Hematopoietic multipotent progenitor cell treated with erythropoietin and hydrocortisone succinate and interleukin-3 and kit ligand, for 6 days (in vitro differentiated cells): ENCODE results near the gene CYP39A1.

ENCODE experiments used
- DNase-seq: peaks from one replicate; pipeline ENCODE4 v3.0.0-alpha.2; 2015

CYP39A1 gene

GRCh38 chr6:46652603-46653438 lies at the start of gene CYP39A1, which contains the start of gene SLC25A27:
Gene CYP39A1, minus strand, starts transcription at chr6:46652818. Its CDS starts 236 bp downstream, at chr6:46652582.
Gene SLC25A27, plus strand, starts transcription at chr6:46652975. Its CDS starts 218 bp downstream, at chr6:46653193.
- DNase-seq = peak; percentile 92

DNA sequence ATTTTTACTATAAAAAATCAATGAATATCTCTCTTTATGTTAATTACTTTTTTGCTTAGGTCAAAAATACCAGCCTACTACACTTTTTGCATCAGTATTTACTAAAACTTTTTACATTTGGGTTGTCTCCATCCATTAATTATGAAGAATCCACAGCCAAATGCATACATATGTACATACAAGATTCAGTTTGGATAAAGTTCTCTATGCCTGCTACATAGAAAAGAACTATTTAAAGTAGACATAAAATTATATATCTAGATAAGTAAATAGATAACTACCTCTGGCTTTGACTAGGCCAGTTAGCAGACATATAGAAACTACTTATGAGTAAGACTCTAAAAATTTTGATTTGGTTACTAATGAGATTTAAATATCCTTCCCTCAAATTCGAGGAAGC lies 47.4 kb upstream of the CYP39A1 start:
- no peak for DNase-seq

DNA sequence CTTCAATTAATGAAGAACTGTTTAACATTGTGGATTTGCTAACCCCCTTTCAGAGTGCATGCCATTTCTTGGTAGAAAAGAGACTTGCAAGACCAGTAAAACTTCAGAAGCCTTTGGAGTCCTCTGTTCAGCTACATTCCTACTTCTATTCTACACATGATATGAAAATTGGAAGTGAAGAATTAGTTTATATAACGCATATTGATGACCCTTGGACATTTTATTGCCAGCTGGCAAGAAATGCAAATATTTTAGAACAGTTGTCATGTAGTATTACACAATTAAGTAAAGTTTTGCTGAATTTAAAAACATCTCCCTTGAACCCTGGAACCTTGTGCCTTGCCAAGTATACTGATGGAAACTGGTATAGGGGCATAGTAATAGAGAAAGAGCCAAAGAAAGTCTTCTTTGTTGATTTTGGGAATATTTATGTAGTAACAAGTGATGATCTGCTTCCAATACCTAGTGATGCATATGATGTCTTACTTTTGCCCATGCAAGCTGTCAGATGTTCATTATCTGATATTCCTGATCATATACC lies 38.4 kb upstream of the CYP39A1 start:
- DNase-seq = no peak

DNA sequence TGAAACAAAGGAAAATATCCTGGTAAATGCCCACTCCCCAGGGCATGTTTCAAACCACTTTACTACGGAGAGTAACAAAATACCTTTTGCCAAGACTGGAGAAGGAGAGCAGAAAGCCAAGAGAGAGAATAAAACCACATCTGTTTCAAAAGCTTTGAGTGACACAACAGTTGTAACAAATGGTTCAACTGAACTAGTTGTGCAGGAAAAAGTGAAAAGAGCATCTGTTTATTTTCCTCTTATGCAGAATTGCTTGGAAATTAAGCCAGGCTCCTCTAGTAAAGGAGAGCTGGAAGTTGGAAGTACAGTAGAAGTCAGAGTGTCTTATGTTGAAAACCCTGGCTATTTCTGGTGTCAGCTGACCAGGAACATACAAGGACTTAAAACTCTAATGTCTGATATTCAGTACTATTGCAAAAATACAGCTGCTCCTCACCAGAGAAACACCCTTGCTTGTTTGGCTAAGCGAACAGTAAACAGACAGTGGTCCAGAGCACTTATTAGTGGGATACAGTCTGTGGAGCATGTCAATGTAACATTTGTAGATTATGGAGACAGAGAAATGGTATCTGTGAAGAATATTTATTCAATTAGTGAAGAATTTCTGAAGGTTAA lies 37.6 kb upstream of the CYP39A1 start:
- DNase-seq = no peak

GRCh38 chr6:46689657-46690056 lies 37.0 kb upstream of the CYP39A1 start:
- DNase-seq = no peak

- no peak for DNase-seq
These were observed 36.3 kb upstream of the CYP39A1 start for GRCh38 chr6:46688966-46689335.

DNA sequence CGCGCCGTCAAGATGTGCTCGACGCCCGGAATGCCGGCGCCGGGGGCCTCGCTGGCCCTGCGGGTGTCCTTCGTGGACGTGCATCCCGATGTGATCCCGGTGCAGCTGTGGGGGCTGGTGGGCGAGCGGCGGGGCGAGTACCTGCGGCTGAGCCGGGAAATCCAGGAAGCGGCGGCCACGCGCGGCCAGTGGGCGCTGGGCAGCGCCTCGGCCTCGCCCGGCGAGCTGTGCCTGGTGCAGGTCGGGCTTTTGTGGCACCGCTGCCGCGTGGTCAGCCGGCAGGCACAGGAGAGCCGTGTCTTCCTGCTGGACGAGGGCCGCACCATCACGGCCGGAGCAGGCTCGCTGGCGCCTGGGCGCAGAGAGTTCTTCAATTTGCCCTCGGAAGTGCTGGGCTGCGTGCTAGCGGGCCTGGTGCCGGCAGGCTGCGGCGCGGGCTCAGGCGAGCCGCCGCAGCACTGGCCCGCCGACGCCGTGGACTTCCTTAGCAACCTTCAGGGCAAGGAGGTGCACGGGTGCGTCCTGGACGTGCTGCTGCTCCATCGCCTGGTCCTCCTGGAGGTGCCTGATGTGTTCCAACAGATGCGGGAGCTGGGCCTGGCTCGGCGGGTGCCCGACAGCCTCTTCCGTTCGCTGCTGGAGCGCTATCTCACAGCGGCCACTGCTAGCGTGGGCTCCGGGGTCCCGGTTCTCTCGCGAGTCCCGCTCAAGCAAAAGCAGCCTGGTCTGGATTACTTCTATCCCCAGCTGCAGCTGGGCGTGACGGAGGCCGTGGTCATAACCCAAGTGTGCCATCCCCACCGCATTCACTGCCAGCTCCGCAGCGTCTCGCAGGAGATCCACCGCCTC lies 35.7 kb upstream of the CYP39A1 start:
- no peak for DNase-seq

GRCh38 chr6:46687619-46688097 lies 35.0 kb upstream of the CYP39A1 start, which contains the start of gene TDRD6:
Gene TDRD6, plus strand, starts transcription at chr6:46687885. Its CDS starts 244 bp downstream, at chr6:46688129.
- DNase-seq = no peak

- DNase-seq = peak; percentile 55
These were observed 32.2 kb upstream of the CYP39A1 start for GRCh38 chr6:46684771-46685170.

DNA sequence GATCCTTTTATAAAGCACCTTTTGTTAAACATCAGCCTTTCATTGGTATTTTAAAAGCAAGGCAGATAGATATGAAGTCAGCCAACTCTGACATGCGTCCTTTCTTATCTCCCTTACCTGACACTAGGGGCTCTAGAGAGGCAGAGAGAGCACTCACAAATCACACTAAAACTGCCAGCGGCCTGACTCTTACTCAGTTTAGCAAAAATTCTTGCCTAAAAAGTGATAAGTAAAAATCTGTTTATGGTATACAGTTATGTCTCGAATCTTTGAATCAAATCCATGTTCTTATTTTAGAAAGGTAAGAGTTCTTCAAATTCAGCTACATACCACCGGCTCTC lies 24.7 kb upstream of the CYP39A1 start:
- peak; percentile 37 for DNase-seq

- no peak for DNase-seq
These were observed 24.1 kb upstream of the CYP39A1 start for GRCh38 chr6:46676604-46677313.

DNA sequence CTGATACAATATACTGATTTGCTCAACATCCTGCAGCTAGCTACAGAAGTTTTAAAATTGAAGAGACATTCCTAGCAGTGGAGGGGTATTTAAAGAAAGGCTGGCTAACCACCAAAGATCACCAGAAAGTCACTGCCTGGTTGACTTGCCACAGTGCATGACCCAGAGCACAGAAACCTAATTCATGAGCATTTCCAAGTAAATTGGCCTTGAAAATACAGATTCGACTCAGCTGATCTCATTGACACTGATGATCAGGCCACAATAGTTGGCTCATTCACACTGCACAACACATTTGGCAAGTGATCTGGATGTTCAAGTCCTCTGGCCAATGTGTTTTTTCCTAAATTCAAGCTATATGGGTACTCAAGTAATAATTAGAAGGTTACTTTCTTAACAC lies 21.8 kb upstream of the CYP39A1 start:
- no peak for DNase-seq

GRCh38 chr6:46667377-46667776 lies 14.8 kb upstream of the CYP39A1 start:
- no peak for DNase-seq

DNA sequence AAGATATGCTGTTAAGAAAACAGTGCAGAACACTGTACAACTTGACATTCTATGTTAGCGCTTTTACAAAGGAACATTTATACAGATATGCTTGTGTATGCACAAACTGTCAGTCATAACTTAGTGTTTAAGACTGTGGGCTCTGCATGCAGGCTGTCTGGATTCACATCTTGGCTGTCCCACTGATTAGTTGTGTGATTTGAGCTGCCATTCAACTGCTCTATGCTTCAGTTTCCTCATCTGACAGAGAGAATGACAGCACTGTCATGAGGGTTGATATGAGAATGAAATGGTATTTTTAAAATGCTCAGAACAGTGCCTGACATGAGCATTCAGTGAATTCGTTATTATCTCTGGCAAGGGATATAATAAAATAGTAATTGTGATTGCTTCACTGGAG lies 8.9 kb upstream of the CYP39A1 start:
- DNase-seq = no peak

GRCh38 chr6:46657642-46658041 lies 5.0 kb upstream of the CYP39A1 start:
- no peak for DNase-seq

DNA sequence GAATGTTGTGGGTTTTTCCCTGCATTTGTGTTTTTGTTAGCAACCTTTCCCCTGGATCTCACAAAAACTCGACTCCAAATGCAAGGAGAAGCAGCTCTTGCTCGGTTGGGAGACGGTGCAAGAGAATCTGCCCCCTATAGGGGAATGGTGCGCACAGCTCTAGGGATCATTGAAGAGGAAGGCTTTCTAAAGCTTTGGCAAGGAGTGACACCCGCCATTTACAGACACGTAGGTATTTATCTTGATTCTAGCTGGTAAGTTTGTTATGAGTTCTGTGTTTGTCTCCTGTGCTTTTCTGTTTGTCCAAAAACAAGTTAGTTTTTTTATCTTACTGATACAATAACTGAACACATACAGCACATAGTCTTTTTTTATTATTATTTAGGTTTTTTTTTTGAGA lies 3.2 kb upstream of the CYP39A1 start:
- peak; percentile 29 for DNase-seq

GRCh38 chr6:46653439-46654195 lies 999 bp upstream of the CYP39A1 start:
- peak; percentile 17 for DNase-seq

DNA sequence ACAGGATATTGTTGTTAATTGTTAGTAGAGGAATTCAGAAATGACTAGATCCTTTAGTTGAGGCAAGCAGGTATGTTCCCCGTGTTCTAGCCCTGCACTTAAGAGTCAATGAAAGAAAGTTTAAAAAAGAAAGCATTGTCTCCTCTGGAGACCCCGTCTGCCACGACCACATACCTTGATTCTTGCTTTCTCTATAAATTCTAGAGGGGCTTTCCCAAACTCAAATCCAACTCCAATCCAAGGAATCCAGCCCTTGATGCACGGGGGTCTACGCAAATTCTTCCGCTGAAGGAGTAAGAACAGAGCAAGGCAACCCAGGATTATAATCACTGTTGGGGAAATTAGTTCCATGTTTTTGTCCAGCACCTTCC lies 401 bp downstream of the CYP39A1 start:
- DNase-seq = no peak

GRCh38 chr6:46651816-46652215 lies 802 bp downstream of the CYP39A1 start:
- no peak for DNase-seq

DNA sequence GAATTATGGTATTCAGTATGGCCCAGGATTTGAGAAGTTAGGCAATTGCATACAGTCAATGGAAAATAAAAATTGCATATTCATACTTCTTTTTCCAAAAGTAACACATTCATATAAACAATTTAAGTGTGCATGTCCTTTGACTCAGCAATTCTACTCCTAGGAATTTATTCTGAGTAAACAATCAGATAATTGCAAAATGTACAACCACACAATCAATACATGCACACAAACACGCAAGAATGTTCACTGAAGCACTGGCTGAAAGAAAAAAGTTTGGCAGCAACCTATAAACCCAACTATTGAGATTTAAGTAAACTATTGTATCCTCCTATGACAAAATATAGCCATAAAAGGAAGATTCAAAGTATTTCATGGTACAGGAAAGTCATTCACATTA lies 1.6 kb downstream of the CYP39A1 start:
- DNase-seq = no peak

GRCh38 chr6:46648869-46649492 lies 3.6 kb downstream of the CYP39A1 start:
- peak; percentile 7 for DNase-seq
